ENCODE data around the gene SLC25A33. TPM values are rescaled to one million over a fixed set of nuclear protein-coding genes. Genes with fewer than 3 reads are reported as not detected.
A peak's percentile ranks its signal among the peaks of the same experiment; 100 is the strongest.
"Not testable (repeated sequence)": the region's sequence is repeated elsewhere in the genome, so short reads cannot be mapped to it uniquely, and the experiment has no call there.

Gene SLC25A33
- total RNA-seq, 2 experiments from 2014 or later = 3.5 TPM

DNA sequence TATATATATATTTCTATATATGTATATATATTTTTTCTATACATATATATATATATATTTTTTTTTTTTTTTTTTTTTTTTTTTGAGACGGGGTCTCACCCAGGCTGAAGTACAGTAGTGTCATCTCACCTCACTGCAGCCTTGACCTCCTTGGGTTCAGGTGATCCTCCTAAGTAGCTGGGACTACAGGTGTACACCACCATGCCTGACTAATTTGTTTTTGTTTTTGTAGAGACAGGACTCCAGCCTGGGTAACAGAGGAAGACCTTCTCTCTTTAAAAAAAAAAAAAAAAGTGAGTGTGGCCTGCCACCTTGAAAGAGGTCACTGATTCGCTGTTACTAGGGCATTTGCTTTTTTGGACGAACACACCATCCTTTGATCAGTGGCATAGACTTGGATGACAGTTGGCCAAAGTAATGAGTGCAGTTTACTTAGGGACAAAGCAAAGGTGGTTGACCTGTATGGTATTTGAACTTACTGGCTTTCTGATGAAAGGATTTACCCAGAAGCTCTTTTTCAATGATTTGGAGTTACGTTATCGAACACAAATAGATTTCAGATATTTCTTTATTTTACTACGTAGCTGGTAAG is 10.8 kb downstream of the SLC25A33 start:
- Mint-ChIP-seq H3K4me3 (no peak overlapping the region), H3K4me1 (peaks cover 2% of the 10 kb centered on the region), H3K27me3 (no peaks in the 10 kb centered on the region), H3K27ac (no peak overlapping the region), H3K9me3 (no peaks in the 10 kb centered on the region), H3K36me3 (ENCODE audit: low read depth) (peaks cover under 1% of the 10 kb centered on the region)
- ChIA-PET CTCF (no interaction called here), POLR2A (no interaction called here)
- no peak for DNase-seq

DNA sequence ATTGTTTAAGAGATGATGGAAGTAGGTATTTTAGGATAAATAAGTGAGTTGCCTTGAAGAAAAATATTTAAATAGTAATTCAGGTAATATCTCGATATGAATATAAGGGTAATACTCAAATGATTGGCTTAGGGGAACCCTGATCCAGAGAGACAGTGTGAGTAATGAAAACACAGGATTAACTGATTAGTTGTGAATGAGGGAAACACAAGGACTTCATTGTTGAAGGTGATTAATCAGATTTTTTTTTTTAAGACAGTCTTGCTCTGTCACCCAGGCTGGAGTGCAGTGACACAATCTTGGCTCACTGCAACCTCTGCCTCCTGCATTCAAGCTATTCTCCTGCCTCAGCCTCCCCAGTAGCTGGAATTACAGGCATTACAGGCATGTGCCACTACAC is 12.7 kb downstream of the SLC25A33 start:
- CTCF ChIA-PET = interaction anchor here (0.6 kb wide), 1 partner anchor 346 kb away, joined by 4 read pairs; no protein-coding TSS in a partner anchor
- Mint-ChIP-seq H3K4me3 (no peak overlapping the region), H3K4me1 (no peaks in the 10 kb centered on the region), H3K36me3 (ENCODE audit: low read depth) (peaks cover 14% of the 10 kb centered on the region), H3K9me3 (no peaks in the 10 kb centered on the region), H3K27ac (no peak overlapping the region), H3K27me3 (no peaks in the 10 kb centered on the region)
- DNase-seq = no peak
- POLR2A ChIA-PET = no interaction called here

DNA sequence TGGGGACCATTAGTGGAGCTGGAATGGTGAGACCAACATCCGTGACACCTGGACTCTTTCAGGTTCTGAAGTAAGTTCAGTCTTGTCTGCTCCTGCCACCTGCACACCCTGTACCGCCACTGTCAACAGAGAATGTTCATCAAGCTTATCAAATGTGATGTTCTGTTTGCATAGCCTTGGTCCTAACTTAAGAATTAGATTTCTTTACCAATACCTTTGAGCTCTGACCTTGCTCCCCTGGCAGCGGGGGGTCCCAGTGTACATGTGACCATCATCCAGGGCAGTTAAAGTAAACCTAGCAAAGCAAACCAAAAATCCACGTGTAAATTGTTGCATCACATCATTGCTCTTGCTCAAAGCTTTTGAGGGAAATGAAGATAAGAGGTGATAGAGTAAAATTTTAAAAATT is 14.5 kb downstream of the SLC25A33 start:
- CTCF ChIA-PET = interaction anchor here (0.6 to 2.2 kb wide), 4 partner anchors 13 to 591 kb away, joined by 3 to 6 read pairs (median 4); partner anchors contain the start of gene H6PD
- DNase-seq = no peak
- Mint-ChIP-seq H3K27me3 (no peaks in the 10 kb centered on the region), H3K27ac (no peak overlapping the region), H3K4me1 (peaks cover 15% of the 10 kb centered on the region), H3K36me3 (ENCODE audit: low read depth) (peaks cover 16% of the 10 kb centered on the region), H3K4me3 (no peak overlapping the region), H3K9me3 (no peaks in the 10 kb centered on the region)
- POLR2A ChIA-PET = interaction anchor here (0.6 kb wide), 1 partner anchor 306 kb away, joined by 3 read pairs; no protein-coding TSS in a partner anchor

DNA sequence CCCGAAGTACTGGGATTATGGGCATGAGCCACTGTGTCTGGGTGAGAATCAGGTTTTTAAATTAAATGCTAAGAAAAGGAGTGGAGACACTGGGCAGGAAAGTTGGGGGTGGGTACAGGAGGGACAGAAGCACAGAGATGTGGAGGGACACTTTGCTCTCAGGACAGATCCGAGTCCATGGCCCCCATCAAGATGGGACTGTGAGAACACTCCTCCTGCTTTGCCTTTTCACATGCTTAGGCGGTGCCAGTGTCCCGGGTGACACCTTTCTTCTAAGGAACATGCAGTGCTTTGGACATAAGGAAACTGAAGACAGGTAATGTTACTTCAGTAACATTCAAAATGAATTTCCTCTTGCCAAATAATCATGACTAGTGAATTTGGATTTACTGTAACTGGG is 16.7 kb downstream of the SLC25A33 start:
- no peak for DNase-seq
- CTCF ChIA-PET = interaction anchor here (0.9 to 1.4 kb wide), 2 partner anchors 18 to 28 kb away, joined by 3 to 4 read pairs; no protein-coding TSS in a partner anchor
- Mint-ChIP-seq H3K36me3 (ENCODE audit: low read depth) (peaks cover 21% of the 10 kb centered on the region), H3K4me1 (peaks cover 29% of the 10 kb centered on the region), H3K27me3 (no peaks in the 10 kb centered on the region), H3K27ac (no peak overlapping the region), H3K9me3 (no peaks in the 10 kb centered on the region), H3K4me3 (no peak overlapping the region)
- POLR2A ChIA-PET = no interaction called here

DNA sequence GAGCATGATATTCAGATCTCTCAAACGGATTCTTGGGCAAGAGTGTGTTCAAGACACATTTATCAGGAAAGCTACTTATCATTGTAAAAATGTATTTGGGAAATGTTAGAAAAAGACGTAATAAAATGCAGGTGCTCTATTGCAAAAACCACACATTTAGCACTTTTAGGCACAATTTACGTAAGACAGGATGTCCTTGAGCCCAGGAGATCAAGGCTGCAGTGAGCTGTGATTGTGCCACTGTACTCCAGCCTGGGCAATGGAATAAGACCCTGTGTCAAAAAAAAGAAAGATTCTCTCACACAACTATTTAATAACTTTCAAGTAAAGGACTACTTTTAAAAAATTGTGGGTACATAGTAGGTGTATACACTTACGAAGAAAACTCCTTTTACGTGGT is 18.4 kb downstream of the SLC25A33 start:
- CTCF ChIA-PET = no interaction called here
- Mint-ChIP-seq H3K27me3 (no peaks in the 10 kb centered on the region), H3K4me1 (peaks cover 33% of the 10 kb centered on the region), H3K36me3 (ENCODE audit: low read depth) (peaks cover 25% of the 10 kb centered on the region), H3K9me3 (no peaks in the 10 kb centered on the region), H3K27ac (peak overlapping the region; percentile 9), H3K4me3 (no peak overlapping the region)
- POLR2A ChIA-PET = interaction anchor here (0.5 to 0.6 kb wide), 2 partner anchors 369 to 897 kb away, joined by 3 to 21 read pairs; no protein-coding TSS in a partner anchor
- DNase-seq = no peak

DNA sequence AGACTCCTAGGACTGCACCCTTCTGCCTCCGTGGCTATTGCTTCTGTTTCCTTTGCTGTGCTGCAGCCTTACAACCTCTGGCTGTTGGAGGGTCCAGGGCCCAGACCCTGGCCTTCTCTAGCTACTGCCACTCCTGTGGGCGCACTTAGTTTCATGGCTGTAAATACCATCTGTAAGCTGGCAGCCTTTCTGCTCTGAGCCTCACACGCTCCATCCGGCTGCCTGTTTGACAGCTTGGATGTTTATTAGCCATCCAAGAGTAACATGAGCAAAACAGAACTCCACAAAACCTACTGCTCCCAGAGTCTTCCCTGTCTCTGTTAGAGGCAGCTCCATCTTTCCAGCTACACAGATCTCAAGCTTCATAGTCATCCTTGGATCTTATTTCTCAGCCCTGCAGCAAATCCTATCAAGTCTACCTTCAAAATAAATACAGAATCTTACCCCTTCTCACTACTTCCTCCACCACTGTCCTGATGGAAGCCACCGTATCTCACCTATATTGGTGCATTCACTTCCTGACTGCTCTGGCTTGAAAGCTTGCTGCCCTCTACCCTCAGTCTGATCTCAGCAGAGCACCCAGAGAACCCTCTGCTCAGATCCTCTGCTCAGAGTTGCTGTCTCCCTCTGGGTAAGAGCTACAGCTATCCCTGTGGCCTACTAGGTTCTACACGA is 19.1 kb downstream of the SLC25A33 start:
- peak; percentile 16 for DNase-seq
- ChIA-PET CTCF (interaction anchor here (1.0 to 1.1 kb wide), 2 partner anchors 25 to 30 kb away, joined by 3 read pairs; no protein-coding TSS in a partner anchor), POLR2A (interaction anchor here (0.6 kb wide), 1 partner anchor 896 kb away, joined by 21 read pairs; no protein-coding TSS in a partner anchor)
- H3K4me1 Mint-ChIP-seq = peaks cover 33% of the 10 kb centered on the region
- no peak overlapping the region for H3K4me3 Mint-ChIP-seq
- H3K9me3 Mint-ChIP-seq = no peaks in the 10 kb centered on the region
- no peaks in the 10 kb centered on the region for H3K27me3 Mint-ChIP-seq
- H3K36me3 Mint-ChIP-seq (ENCODE audit: low read depth) = peaks cover 27% of the 10 kb centered on the region
- H3K27ac Mint-ChIP-seq = peak overlapping the region; percentile 61

DNA sequence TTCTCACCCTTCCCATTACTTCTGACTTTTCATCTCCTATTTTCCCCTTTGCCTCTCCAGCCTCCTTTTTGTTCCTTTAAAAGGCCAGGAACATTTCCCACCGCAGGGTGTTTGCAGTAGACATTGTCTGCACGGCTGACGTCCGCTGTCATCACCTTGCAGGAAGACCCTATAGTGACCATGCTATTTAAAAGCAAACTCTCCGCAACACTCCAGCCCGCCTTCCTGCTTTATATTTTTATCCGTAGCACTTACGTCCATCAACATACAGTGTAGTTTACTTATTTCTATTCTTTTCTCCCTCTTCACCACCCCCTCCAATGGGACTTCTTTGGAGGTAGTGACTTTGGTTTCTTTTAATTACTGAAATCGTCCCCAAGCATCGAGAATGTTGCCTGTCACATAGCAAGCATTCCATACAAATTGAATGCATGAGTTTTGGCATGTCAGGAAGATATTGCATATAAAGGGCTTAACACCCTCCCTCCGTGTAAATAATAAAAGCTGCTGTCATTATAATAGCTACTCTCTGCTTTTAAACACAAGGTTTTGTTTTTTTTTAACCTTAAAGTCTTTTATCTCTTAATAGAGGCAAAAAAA is 19.8 kb downstream of the SLC25A33 start:
- CTCF ChIA-PET = interaction anchor here (0.5 to 1.1 kb wide), 3 partner anchors 13 to 29 kb away, joined by 3 to 6 read pairs (median 3); no protein-coding TSS in a partner anchor
- DNase-seq = no peak
- POLR2A ChIA-PET = no interaction called here
- no peak overlapping the region for H3K4me3 Mint-ChIP-seq
- H3K36me3 Mint-ChIP-seq (ENCODE audit: low read depth) = peaks cover 27% of the 10 kb centered on the region
- peaks cover 33% of the 10 kb centered on the region for H3K4me1 Mint-ChIP-seq
- H3K27me3 Mint-ChIP-seq = no peaks in the 10 kb centered on the region
- H3K27ac Mint-ChIP-seq = peak overlapping the region; percentile 61
- no peaks in the 10 kb centered on the region for H3K9me3 Mint-ChIP-seq

DNA sequence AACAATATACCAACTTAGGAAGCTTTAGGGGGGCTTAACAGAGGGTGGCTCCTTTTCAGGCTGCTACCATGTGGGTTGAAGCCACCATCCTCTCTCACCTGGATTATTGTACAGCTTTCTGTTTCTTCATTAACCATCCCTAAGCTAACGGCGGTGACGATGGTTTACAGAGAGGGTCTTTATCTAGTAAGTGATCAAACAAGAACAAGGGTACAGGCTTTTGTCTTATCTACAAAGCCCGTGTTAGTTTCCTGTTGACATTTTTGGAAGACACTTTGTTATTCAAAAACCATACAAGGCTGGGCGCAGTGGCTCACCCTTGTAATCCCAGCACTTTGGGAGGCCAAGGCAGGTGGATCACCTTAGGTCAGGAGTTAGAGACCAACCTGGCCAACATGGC is 20.4 kb downstream of the SLC25A33 start:
- H3K27ac Mint-ChIP-seq = peak overlapping the region; percentile 82
- H3K4me1 Mint-ChIP-seq = peaks cover 33% of the 10 kb centered on the region
- no peak overlapping the region for H3K4me3 Mint-ChIP-seq
- H3K9me3 Mint-ChIP-seq = no peaks in the 10 kb centered on the region
- POLR2A ChIA-PET = no interaction called here
- no peaks in the 10 kb centered on the region for H3K27me3 Mint-ChIP-seq
- H3K36me3 Mint-ChIP-seq (ENCODE audit: low read depth) = peaks cover 27% of the 10 kb centered on the region
- peak; percentile 41 for DNase-seq
- CTCF ChIA-PET = interaction anchor here (0.5 to 0.7 kb wide), 2 partner anchors 14 to 139 kb away, joined by 3 to 6 read pairs; no protein-coding TSS in a partner anchor

DNA sequence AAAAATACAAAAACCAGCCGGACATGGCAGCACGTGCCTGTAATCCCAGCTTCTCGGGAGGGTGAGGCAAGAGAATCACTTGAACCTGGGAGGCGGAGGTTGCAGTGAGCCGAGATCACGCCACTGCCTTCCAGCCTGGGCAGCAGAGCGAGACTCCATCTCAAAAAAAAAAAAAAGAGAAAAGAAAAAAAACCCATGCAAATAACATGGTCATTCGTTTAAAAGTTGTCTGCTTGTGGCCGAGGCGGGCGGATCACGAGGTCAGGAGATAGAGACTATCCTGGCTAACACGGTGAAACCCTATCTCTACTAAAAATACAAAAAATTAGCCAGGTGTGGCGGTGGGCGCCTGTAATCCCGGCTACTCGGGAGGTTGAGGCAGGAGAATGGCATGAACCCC is 20.8 kb downstream of the SLC25A33 start:
- H3K27me3 Mint-ChIP-seq, POLR2A ChIA-PET, H3K4me3 Mint-ChIP-seq, DNase-seq, H3K9me3 Mint-ChIP-seq: not testable (repeated sequence)
- CTCF ChIA-PET = interaction anchor here (0.7 kb wide), 1 partner anchor 139 kb away, joined by 3 read pairs; no protein-coding TSS in a partner anchor
- Mint-ChIP-seq H3K36me3 (ENCODE audit: low read depth) (peaks cover 27% of the 10 kb centered on the region), H3K27ac (peak overlapping the region; percentile 82), H3K4me1 (peaks cover 33% of the 10 kb centered on the region)

DNA sequence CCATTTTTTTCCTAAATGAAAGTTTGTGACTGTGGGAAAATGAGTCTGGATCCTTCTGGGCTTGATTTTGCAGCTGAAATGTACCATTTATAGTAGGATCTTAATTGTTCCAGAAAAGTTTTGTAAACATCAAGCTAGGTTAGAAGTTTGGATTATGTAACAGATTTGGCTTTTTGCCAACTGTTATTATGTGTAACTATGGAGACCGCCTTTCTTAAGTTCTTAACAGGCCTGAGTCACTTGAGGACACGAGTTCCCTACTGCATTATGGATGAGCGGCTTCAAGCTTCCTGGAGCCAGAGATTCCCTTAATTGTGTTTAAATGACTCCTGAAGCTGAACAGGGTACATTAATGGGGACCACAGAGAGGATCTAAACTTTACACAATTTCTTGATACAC is 22.2 kb downstream of the SLC25A33 start:
- CTCF ChIA-PET = interaction anchor here (0.6 kb wide), 1 partner anchor 484 kb away, joined by 3 read pairs; no protein-coding TSS in a partner anchor
- peaks cover 33% of the 10 kb centered on the region for H3K4me1 Mint-ChIP-seq
- H3K9me3 Mint-ChIP-seq = no peaks in the 10 kb centered on the region
- H3K36me3 Mint-ChIP-seq (ENCODE audit: low read depth) = peaks cover 16% of the 10 kb centered on the region
- POLR2A ChIA-PET = no interaction called here
- no peak overlapping the region for H3K4me3 Mint-ChIP-seq
- H3K27me3 Mint-ChIP-seq = no peaks in the 10 kb centered on the region
- H3K27ac Mint-ChIP-seq = no peak overlapping the region
- DNase-seq = no peak

DNA sequence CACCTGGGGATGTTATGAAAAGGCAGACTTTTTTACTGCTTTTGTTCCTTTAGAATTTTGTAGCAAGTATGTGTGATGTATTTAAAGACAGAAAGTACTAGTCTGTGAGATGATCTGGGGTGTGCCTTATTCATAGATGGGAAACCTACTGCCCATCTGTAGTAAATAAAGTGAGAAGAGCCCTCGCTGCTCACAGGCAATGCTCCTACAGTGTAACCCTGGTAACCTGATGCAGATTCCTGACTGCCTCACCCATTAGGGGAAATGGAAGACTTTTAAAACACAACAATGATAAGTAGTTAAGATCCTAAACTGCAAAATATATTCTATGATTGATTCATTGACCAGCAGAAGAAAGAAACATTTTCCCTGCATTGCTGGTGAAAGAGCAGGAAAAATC is 30.0 kb downstream of the SLC25A33 start:
- Mint-ChIP-seq H3K27ac (no peak overlapping the region), H3K9me3 (no peaks in the 10 kb centered on the region), H3K4me3 (no peak overlapping the region), H3K36me3 (ENCODE audit: low read depth) (peaks cover 7% of the 10 kb centered on the region), H3K27me3 (no peaks in the 10 kb centered on the region), H3K4me1 (no peaks in the 10 kb centered on the region)
- ChIA-PET CTCF (no interaction called here), POLR2A (no interaction called here)
- DNase-seq = no peak

DNA sequence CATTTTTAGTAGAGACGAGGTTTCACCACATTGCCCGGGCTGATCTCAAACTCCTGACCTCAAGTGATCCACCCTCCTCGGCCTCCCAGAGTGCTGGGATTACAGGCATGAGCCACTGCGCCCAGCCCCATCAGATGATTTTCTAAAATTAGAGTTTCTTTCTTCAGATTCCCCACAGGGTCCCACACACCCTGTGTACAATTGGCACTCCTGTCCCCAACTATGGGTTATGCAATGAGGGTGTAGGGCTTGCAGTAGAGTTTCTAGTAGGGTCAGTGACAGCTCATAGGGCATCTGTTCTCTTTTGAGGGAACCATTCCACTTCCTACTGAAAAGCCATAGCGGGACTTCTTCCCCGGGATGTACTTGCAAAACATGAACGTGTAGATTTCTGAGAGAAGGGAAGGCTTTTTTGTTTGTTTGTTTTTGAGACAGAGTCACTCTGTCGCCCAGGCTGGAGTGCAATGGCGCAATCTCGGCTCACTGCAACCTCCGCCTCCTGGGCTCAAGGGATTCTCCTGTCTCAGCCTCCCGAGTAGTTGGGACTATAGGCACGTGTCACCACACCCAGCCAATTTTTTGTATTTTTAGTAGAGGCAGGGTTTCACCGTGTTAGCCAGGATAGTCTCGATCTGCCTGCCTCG is 31.7 kb downstream of the SLC25A33 start:
- POLR2A ChIA-PET; H3K9me3 Mint-ChIP-seq; H3K36me3 Mint-ChIP-seq (ENCODE audit: low read depth); H3K27ac Mint-ChIP-seq; H3K27me3 Mint-ChIP-seq; H3K4me1 Mint-ChIP-seq; H3K4me3 Mint-ChIP-seq; CTCF ChIA-PET; DNase-seq: not testable (repeated sequence)
